HUES64 (cell line): ENCODE measurements around the gene PDE4D.
"Not testable (repeated sequence)": the region's sequence is repeated elsewhere in the genome, so short reads cannot be mapped to it uniquely, and the experiment has no call there.

Experiments
- H3K27ac ChIP-seq: 2 replicates; pipeline ENCODE4 v1.7.0; 2013; ENCODE audit warnings: low read depth, low read length, inconsistent platforms
- H3K27me3 ChIP-seq: 2 replicates; pipeline ENCODE4 v1.6.1; 2013; ENCODE audit warnings: mild to moderate bottlenecking, low read length; ENCODE audit not compliant: insufficient read depth
- H3K36me3 ChIP-seq: 2 replicates; pipeline ENCODE4 v1.6.1; 2013; ENCODE audit warnings: mild to moderate bottlenecking, low read length; ENCODE audit not compliant: insufficient read depth
- H3K4me1 ChIP-seq: 2 replicates; pipeline ENCODE4 v1.6.1; 2013; ENCODE audit warnings: mild to moderate bottlenecking, low read length, moderate library complexity; ENCODE audit not compliant: insufficient read depth
- H3K4me3 ChIP-seq: 2 replicates; pipeline ENCODE4 v1.5.1; 2013; ENCODE audit warnings: mild to moderate bottlenecking, low read length, moderate library complexity
- H3K9ac ChIP-seq: 2 replicates; pipeline ENCODE4 v1.6.1; 2013; ENCODE audit warnings: mild to moderate bottlenecking, low read depth, low read length
- H3K9me3 ChIP-seq: 2 replicates; pipeline ENCODE4 v1.6.1; 2013; ENCODE audit warnings: low read depth, low read length; ENCODE audit not compliant: insufficient read depth
- WGBS: fragments of 150-250, 120-280 bp; methylation state at CpG from one replicate; pipeline ENCODE4 v1.1.7; 2013; ENCODE audit warnings: missing lambda C conversion rate; 5-methylcytosine and 5-hydroxymethylcytosine counted together

PDE4D gene

GRCh38 chr5:59693492-59694309, 199.8 kb downstream of the PDE4D start:
- Histone ChIP-seq H3K9me3 (no peaks in the 10 kb centered on the region), H3K36me3 (no peaks in the 10 kb centered on the region), H3K4me3 (no peak overlapping the region), H3K27ac (no peak overlapping the region), H3K9ac (no peak overlapping the region), H3K4me1 (peaks cover 6% of the 10 kb centered on the region; the same call in 1 of the 2 replicates), H3K27me3 (no peaks in the 10 kb centered on the region)
- WGBS = 78% methylated on average over 5 of the region's 6 CpGs

- 95% methylated on average over 2 of the region's 2 CpGs for WGBS
- Histone ChIP-seq H3K4me1 (no peaks in the 10 kb centered on the region), H3K36me3 (no peaks in the 10 kb centered on the region), H3K4me3 (no peak overlapping the region), H3K27me3 (no peaks in the 10 kb centered on the region), H3K9me3 (no peaks in the 10 kb centered on the region), H3K27ac (no peak overlapping the region), H3K9ac (no peak overlapping the region)
These were observed 207.7 kb downstream of the PDE4D start for GRCh38 chr5:59685793-59686192.

- WGBS = 92% methylated on average over 1 of the region's 1 CpG
- Histone ChIP-seq H3K27ac (no peak overlapping the region), H3K9me3 (no peaks in the 10 kb centered on the region)
These were observed 208.4 kb downstream of the PDE4D start for GRCh38 chr5:59685191-59685530.

GRCh38 chr5:59684388-59685190, 208.9 kb downstream of the PDE4D start:
- H3K27ac ChIP-seq = no peak overlapping the region
- H3K36me3 ChIP-seq = no peaks in the 10 kb centered on the region
- no peaks in the 10 kb centered on the region for H3K4me1 ChIP-seq
- no peaks in the 10 kb centered on the region for H3K27me3 ChIP-seq
- no peak overlapping the region for H3K9ac ChIP-seq
- 91% methylated on average over 3 of the region's 4 CpGs for WGBS
- no peak overlapping the region for H3K4me3 ChIP-seq
- H3K9me3 ChIP-seq = no peaks in the 10 kb centered on the region

More at GRCh38 chr5:59685191-59685530, 208.4 kb downstream of the PDE4D start:
- H3K27me3 ChIP-seq = no peaks in the 10 kb centered on the region
- no peaks in the 10 kb centered on the region for H3K36me3 ChIP-seq
- H3K4me1 ChIP-seq = no peaks in the 10 kb centered on the region
- H3K4me3 ChIP-seq = no peak overlapping the region
- no peak overlapping the region for H3K9ac ChIP-seq

GRCh38 chr5:59683311-59683710, 210.2 kb downstream of the PDE4D start:
- Histone ChIP-seq H3K9ac (no peak overlapping the region), H3K27ac (no peak overlapping the region), H3K27me3 (no peaks in the 10 kb centered on the region), H3K9me3 (no peaks in the 10 kb centered on the region), H3K36me3 (no peaks in the 10 kb centered on the region), H3K4me3 (no peak overlapping the region), H3K4me1 (no peaks in the 10 kb centered on the region)
- 97% methylated on average over 4 of the region's 4 CpGs for WGBS

GRCh38 chr5:59682542-59682941, 211.0 kb downstream of the PDE4D start:
- H3K4me3 ChIP-seq = no peak overlapping the region
- no peaks in the 10 kb centered on the region for H3K4me1 ChIP-seq
- H3K9ac ChIP-seq = no peak overlapping the region
- H3K27ac ChIP-seq = no peak overlapping the region
- no peaks in the 10 kb centered on the region for H3K36me3 ChIP-seq
- 100% methylated on average over 1 of the region's 1 CpG for WGBS
- no peaks in the 10 kb centered on the region for H3K27me3 ChIP-seq
- no peaks in the 10 kb centered on the region for H3K9me3 ChIP-seq

GRCh38 chr5:59678943-59679342, 214.6 kb downstream of the PDE4D start:
- no peak overlapping the region for H3K4me3 ChIP-seq
- whole genome bisulfite sequencing = 100% methylated on average over 2 of the region's 2 CpGs
- H3K9ac ChIP-seq = no peak overlapping the region
- H3K9me3 ChIP-seq = no peaks in the 10 kb centered on the region
- H3K27ac ChIP-seq = no peak overlapping the region
- H3K4me1 ChIP-seq = no peaks in the 10 kb centered on the region
- no peaks in the 10 kb centered on the region for H3K36me3 ChIP-seq
- no peaks in the 10 kb centered on the region for H3K27me3 ChIP-seq

GRCh38 chr5:59674763-59675162, 218.8 kb downstream of the PDE4D start:
- H3K27me3 ChIP-seq = no peaks in the 10 kb centered on the region
- no peaks in the 10 kb centered on the region for H3K36me3 ChIP-seq
- no peak overlapping the region for H3K9ac ChIP-seq
- H3K4me3 ChIP-seq = no peak overlapping the region
- H3K27ac ChIP-seq = no peak overlapping the region
- WGBS = 93% methylated on average over 2 of the region's 2 CpGs
- H3K9me3 ChIP-seq = no peaks in the 10 kb centered on the region
- no peaks in the 10 kb centered on the region for H3K4me1 ChIP-seq

- Histone ChIP-seq H3K27ac (no peak overlapping the region), H3K4me1 (no peaks in the 10 kb centered on the region), H3K27me3 (no peaks in the 10 kb centered on the region), H3K9me3 (no peaks in the 10 kb centered on the region), H3K9ac (no peak overlapping the region), H3K4me3 (no peak overlapping the region), H3K36me3 (no peaks in the 10 kb centered on the region)
- 0% methylated on average over 1 of the region's 4 CpGs for WGBS
These were observed 220.0 kb downstream of the PDE4D start for GRCh38 chr5:59673438-59674058.

- WGBS = 84% methylated on average over 4 of the region's 4 CpGs
- Histone ChIP-seq H3K4me1 (peaks cover 8% of the 10 kb centered on the region; the same call in 1 of the 2 replicates), H3K4me3 (no peak overlapping the region), H3K36me3 (no peaks in the 10 kb centered on the region), H3K9ac (no peak overlapping the region), H3K9me3 (no peaks in the 10 kb centered on the region), H3K27me3 (no peaks in the 10 kb centered on the region), H3K27ac (no peak overlapping the region)
These were observed 227.0 kb downstream of the PDE4D start for GRCh38 chr5:59666440-59667068.

- not testable (repeated sequence) for H3K9ac ChIP-seq, H3K27me3 ChIP-seq, H3K27ac ChIP-seq, H3K4me3 ChIP-seq, H3K4me1 ChIP-seq, H3K9me3 ChIP-seq, H3K36me3 ChIP-seq
- WGBS = 97% methylated on average over 7 of the region's 7 CpGs
These were observed 227.7 kb downstream of the PDE4D start for GRCh38 chr5:59665832-59666203.
